Kidney (tissue), 14 donors: Measurements from ENCODE around the gene LTBP1. TPM values are rescaled to one million over a fixed set of nuclear protein-coding genes. Genes with fewer than 3 reads are reported as not detected.

ENCODE experiments used
- DNase-seq, 5 donors: peaks; one replicate each; pipeline ENCODE4 v3.0.0-alpha.2; 2013 to 2020
- FAIRE-seq: peaks from 2 replicates; lab custom pipeline; 2012; peaks lifted over from hg19 to GRCh38; lab: Jason Lieb, UNC
- H3K27ac ChIP-seq, 2 donors: one replicate each; pipeline ENCODE4 v1.7.0; 2013; ENCODE audit warnings: low read depth in 2 of 2, low read length in 2 of 2, inconsistent platforms in 1 of 2
- H3K27me3 ChIP-seq: one replicate; pipeline ENCODE4 v1.7.1; 2013; ENCODE audit warnings: low read length, inconsistent platforms; ENCODE audit not compliant: control insufficient read depth, insufficient read depth
- H3K36me3 ChIP-seq, 3 donors: one replicate each; pipeline versions ENCODE4 v1.7.0 to v1.7.1; 2013; ENCODE audit warnings: low read length in 3 of 3, control low read depth in 1 of 3, inconsistent platforms in 1 of 3; ENCODE audit not compliant: insufficient read depth in 3 of 3, control insufficient read depth in 2 of 3
- H3K4me1 ChIP-seq, 3 donors: one replicate each; pipeline versions ENCODE4 v1.7.0 to v1.7.1; 2013; ENCODE audit warnings: low read length in 3 of 3, inconsistent platforms in 1 of 3, low read depth in 1 of 3; ENCODE audit not compliant: control insufficient read depth in 2 of 3, insufficient read depth in 2 of 3
- H3K4me3 ChIP-seq, 3 donors: one replicate each; pipeline versions ENCODE4 v1.7.0 to v1.8.1; 2013; ENCODE audit warnings: low read length in 3 of 3, control low read depth in 1 of 3, inconsistent platforms in 1 of 3
- H3K9ac ChIP-seq, 3 donors: one replicate each; pipeline versions ENCODE4 v1.7.0 to v1.7.1; 2013; ENCODE audit warnings: low read length in 3 of 3, control low read depth in 1 of 3, inconsistent platforms in 1 of 3
- H3K9me3 ChIP-seq, 3 donors: one replicate each; pipeline versions ENCODE4 v1.7.0 to v1.7.1; 2013; ENCODE audit warnings: low read length in 3 of 3, control low read depth in 1 of 3, inconsistent platforms in 1 of 3; ENCODE audit not compliant: control insufficient read depth in 2 of 3, insufficient read depth in 1 of 3
- intact Hi-C: fragments of 100-400 bp; cut with DNase I; formaldehyde crosslinking; loops from one replicate; pipeline ENCODE4 v1.11.1; 2022
- polyA plus RNA-seq: library from polyadenylated mRNA; stranded (reverse); fragments of 350-450 nt; fragmentation: Illumina TruSeq; extraction: RNeasy Lipid Tissue Mini Kit (QIAGEN cat#74804); gene quantifications from one replicate; pipeline ENCODE4 v1.2.3, GENCODE V29; 2014; ENCODE audit warnings: low read depth, low replicate concordance; ENCODE audit not compliant: insufficient read depth
- total RNA-seq: library from RNA; stranded (reverse); fragmentation: NEBNext Ultra II Directional; extraction: Animal tissue kit (Norgen Biotek cat#: 25700); gene quantifications from one replicate; pipeline ENCODE4 v1.2.1, GENCODE V29; 2021
- TF ChIP-seq, protein P1 (sequence below): IDR thresholded peaks from 3 replicates; pipeline ENCODE4 v1.5.1; 2012; ENCODE audit warnings: mild to moderate bottlenecking, moderate library complexity, borderline replicate concordance; ENCODE audit not compliant: insufficient read depth; ENCODE audit errors: extremely low read depth
- donor health status: control.
- donor health status: control.
- donor health status: control.
- donor health status: control.
- donor health status: control.
- donor health status: DM: yes; HTN: yes; CAD: no.
- donor health status: Normal renal cell carcinoma (clear cell type).

Gene LTBP1
- total and polyA plus RNA-seq, 2 donors from 2014 or later = 9.3 to 39.8 TPM

DNA sequence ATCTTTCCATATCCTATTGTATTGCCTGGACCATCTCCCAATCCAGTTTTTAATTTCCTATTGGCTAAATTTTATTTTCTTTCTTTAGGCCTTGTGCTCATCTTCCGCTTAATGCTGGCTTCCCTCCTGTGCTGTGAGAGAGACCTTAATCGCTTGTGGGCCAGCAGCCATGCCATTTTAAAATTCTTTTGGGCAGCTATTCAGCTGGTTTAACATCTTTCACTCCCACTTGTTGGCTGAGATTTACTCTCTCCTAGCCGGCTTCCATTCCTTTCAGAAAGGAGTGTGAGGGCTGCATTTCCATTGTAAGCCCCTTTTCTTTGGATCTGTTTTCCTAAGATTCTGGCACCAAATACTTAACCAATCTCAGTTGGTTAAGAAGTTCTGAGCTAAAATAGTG lies 388.8 kb downstream of the LTBP1 start:
- TF ChIP-seq, protein P1, sequence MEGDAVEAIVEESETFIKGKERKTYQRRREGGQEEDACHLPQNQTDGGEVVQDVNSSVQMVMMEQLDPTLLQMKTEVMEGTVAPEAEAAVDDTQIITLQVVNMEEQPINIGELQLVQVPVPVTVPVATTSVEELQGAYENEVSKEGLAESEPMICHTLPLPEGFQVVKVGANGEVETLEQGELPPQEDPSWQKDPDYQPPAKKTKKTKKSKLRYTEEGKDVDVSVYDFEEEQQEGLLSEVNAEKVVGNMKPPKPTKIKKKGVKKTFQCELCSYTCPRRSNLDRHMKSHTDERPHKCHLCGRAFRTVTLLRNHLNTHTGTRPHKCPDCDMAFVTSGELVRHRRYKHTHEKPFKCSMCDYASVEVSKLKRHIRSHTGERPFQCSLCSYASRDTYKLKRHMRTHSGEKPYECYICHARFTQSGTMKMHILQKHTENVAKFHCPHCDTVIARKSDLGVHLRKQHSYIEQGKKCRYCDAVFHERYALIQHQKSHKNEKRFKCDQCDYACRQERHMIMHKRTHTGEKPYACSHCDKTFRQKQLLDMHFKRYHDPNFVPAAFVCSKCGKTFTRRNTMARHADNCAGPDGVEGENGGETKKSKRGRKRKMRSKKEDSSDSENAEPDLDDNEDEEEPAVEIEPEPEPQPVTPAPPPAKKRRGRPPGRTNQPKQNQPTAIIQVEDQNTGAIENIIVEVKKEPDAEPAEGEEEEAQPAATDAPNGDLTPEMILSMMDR = no peak
- DNase-seq (no peak), FAIRE-seq (no peak)
- Histone ChIP-seq H3K27me3 (no peaks in the 10 kb centered on the region), H3K9me3 (no peaks in the 10 kb centered on the region), H3K4me3 (no peak overlapping the region), H3K4me1 (no peaks in the 10 kb centered on the region), H3K36me3 (no peaks in the 10 kb centered on the region), H3K9ac (no peak overlapping the region), H3K27ac (no peak overlapping the region)
- intact Hi-C loops = no loop called here

DNA sequence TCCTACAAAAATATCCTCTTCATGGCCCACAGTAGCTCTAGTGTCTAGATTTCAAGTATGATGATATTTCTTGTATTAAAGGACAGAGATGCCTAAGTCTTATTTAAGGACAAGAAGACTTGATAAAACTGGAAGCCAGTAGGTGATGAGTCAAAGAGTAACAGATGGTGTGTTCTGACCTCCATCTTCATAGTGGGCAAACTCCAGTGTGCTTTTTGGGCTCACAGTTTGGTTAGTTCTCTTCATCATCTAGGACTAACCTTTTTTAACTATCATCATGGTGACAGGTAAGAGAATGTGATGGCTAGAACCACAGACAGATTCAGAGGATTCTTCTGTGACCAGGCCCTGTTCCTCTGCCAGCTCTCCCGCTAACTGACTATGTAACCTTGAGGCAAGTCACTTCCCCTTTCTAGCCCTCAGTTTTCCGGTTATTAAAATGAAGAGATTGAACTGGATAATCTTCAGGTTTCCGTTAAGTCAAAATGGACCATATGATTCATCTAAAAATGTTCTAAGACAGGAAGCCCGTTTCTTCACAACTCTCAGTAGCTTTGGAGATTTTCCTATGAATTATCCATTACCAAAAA lies 389.4 kb downstream of the LTBP1 start:
- Histone ChIP-seq H3K4me3 (no peak overlapping the region), H3K9me3 (no peaks in the 10 kb centered on the region), H3K27ac (no peak overlapping the region), H3K9ac (no peak overlapping the region), H3K36me3 (no peaks in the 10 kb centered on the region), H3K4me1 (peaks cover 0 to 3% (median 0%) of the 10 kb centered on the region in 3 donors), H3K27me3 (no peaks in the 10 kb centered on the region)
- TF ChIP-seq, protein P1 = no peak
- FAIRE-seq = no peak
- intact Hi-C loops = no loop called here
- DNase-seq = no peak

DNA sequence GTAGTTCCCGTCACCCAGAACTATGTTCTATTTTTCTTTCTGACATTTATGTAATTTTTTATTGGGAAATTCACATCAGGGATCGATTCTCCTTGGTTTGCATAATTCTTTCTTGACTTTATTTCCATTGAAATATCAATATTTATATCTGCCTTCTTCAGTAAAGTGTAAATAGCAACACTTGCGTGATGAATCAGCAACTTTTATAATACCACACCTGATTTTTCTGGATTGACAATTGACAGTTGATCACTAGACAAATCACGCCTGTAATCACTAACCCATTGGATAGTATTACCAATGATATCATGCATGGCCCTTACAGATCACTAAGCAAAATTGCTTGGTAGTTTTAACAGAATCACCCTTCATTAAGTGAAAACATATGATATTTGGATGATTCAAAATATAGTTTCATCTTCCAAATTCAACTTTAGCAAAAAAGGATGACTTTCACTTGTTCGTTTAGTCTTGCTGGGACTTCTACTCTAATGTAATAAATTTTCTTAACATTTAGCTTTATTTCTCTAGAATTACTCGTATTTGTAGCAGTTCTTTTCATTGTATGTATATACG lies 390.7 kb downstream of the LTBP1 start:
- intact Hi-C loops = no loop called here
- H3K4me1 ChIP-seq = peaks cover 0 to 3% (median 0%) of the 10 kb centered on the region in 3 donors

More for the DNA sequence above, 390.7 kb downstream of the LTBP1 start:
- Histone ChIP-seq H3K27me3 (no peaks in the 10 kb centered on the region), H3K36me3 (no peaks in the 10 kb centered on the region), H3K4me3 (no peak overlapping the region), H3K9me3 (no peaks in the 10 kb centered on the region), H3K27ac (no peak overlapping the region), H3K9ac (no peak overlapping the region)
- TF ChIP-seq, protein P1 = no peak
- FAIRE-seq (no peak), DNase-seq (no peak)
